Occipital lobe (tissue), 2 donors: Measurements from ENCODE around the gene FUT6. TPM values are rescaled to one million over a fixed set of nuclear protein-coding genes. Genes with fewer than 3 reads are reported as not detected.

ENCODE experiments used
- DNase-seq: peaks from one replicate; lab custom pipeline; 2025; lab: John Stamatoyannopoulos, UW
- total RNA-seq: library from RNA; depleted of rRNA; stranded (reverse); fragments of >200 nt; gene quantifications from one replicate; pipeline ENCODE4 v1.2.3, GENCODE V29; 2014

The FUT6 gene
- total RNA-seq, 1 donor from 2014 or later, result not detected

DNA sequence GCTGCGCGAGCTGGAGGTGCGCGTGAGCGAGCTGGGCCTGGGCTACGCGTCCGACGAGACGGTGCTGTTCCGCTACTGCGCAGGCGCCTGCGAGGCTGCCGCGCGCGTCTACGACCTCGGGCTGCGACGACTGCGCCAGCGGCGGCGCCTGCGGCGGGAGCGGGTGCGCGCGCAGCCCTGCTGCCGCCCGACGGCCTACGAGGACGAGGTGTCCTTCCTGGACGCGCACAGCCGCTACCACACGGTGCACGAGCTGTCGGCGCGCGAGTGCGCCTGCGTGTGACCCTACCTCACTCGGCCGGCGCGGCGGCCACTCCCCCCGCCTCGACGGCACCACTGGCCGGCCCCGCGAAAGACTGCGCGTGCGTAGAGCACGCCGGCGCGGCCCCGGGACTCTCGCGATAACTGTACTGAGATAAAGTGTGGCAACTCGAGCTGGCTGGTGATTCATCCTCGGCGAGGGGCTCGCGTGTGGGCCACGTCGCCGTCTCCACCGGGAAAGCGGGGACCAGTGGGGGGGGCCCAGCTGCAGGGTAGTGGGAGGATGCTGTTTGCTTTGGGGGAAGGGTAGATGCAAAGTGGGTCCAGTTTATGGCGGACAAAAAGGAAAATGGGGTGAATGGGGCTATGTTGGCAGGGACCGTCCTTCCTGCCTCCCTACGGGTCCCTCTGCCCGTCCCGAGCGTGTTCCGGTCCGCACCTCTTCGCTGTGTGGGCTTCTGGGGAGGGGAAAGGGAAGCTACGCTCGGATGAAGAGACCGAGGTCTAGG, 11.4 kb downstream of the FUT6 start:
- peak; percentile 53 for DNase-seq

DNA sequence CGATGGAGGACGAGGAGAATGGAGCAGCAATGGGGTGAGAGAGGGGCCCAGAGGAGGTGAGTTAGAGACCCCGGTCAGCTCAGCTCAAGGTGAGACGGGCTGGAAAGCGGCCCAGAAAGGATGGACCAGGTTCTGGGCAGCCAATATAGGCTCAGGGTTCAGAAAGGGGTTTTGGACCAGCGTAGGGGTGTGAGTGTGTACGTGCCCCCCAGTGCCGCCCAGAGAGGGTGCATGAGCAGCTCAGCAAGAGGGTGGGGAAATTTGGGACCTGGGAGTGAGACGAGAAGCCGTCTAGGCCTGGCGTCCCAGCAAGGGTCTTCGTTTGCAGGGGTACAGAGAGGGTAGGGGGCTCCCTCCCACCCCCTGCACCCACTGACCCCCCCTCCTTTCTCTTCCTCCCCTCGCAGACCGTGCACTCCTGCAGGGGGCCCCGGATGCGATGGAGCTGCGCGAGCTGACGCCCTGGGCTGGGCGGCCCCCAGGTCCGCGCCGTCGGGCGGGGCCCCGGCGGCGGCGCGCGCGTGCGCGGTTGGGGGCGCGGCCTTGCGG, 12.1 kb downstream of the FUT6 start:
- no peak for DNase-seq

DNA sequence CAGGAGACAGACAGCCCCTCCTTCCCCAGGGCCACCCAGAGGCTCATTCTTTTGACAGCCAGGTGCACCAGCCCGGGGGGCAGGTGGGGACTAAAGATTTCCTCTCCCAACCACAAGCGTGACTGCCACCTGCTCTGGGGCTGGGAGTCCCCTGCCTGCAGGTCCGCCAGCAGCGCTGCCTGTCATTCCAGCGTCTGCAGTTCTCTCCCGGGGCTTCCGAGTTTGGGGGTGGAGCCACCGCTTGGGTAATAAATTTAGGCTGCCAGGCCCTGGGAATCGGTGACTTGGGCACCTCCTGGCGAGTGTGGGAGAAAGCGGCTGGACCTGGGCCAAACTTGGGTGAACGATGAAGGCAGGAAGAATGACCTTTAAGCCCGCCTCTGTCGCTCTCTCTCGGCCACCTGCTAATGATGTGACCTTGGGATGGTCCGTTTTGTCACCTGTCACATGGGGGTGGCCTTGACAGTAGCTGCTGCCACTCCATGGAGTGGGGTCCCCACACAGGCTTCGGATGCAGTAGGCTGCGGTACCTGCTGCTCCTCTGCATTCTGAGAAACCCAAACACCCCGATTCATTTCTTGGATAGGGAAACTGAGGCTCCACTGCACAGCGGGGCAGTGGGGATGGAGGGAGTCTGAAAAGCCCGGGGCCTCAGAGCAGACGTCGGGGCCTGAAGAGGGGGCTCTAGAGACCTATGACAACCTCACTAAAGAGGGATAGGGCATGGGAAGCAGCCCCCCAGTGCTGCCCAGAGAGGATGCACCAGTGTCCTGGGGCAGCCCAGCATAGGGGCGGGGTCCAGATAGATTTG, 12.8 kb downstream of the FUT6 start:
- DNase-seq, result no peak

DNA sequence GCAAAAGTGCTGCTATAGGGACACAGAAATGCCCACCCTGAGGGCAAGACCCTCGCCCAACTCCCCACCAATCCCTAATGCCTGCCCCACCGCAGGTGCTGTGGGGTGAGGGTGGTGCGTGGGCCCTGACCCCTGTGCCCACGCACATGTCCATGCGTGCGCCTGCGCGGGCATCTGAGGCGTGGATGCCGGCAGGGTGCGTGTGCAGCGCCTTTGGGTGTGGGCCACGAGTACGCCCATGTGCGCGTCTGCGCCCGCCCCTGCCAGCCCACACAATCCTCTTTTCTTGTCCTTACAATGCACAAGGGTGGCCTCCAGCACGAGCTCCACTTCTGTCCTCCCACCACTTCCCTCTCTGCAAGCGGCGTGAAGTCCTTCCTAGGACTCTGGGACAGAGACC, 14.3 kb downstream of the FUT6 start:
- no peak for DNase-seq

DNA sequence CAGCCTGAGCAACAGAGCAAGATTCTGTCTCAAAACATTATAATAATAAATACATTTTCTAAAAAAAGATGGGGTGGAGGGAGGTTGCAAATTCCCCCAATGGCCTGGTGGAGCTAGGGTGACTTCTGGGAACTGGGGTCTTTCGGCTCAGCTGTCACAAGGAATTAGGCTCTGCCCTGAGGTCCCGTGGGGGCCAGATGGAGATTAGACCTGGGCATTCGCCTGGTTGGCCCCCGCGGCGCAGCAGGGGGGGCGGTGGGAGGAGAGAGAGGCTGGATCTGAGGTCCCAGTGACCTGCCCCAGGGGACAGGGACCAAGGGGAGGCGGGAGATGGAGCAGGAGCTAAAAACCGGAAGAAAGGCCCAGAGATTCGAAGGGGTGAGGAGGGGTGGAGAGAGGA, 14.8 kb downstream of the FUT6 start:
- DNase-seq, result no peak

DNA sequence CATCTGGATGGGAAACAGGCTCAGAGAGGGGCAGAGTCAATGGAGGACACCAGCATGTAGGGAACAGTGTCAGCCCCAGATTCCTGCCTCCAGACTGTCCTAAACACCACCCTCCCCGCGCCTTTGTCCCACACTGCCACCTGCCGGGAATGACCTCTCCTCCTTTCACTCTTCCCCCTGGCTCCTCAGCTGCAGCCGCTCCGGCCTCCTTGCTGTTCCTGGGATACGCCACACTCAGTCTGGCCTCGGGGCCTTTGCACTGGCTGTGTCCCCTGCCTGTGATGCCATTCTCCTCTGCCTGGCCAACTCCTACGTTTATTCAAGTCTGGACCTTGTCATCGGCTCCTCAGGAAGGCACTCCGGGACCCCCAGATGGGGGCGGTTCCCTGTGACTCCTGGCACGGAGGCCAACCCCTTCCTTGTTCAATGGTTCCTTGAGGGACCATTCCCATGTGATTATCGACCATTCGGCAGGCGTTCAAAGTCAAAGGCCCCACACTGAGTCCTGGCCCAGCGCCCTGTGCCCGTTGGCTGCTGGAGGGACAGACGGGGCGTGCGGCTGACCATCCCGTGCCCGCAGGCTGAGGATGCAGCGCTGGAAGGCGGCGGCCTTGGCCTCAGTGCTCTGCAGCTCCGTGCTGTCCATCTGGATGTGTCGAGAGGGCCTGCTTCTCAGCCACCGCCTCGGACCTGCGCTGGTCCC, 15.8 kb downstream of the FUT6 start:
- no peak for DNase-seq

DNA sequence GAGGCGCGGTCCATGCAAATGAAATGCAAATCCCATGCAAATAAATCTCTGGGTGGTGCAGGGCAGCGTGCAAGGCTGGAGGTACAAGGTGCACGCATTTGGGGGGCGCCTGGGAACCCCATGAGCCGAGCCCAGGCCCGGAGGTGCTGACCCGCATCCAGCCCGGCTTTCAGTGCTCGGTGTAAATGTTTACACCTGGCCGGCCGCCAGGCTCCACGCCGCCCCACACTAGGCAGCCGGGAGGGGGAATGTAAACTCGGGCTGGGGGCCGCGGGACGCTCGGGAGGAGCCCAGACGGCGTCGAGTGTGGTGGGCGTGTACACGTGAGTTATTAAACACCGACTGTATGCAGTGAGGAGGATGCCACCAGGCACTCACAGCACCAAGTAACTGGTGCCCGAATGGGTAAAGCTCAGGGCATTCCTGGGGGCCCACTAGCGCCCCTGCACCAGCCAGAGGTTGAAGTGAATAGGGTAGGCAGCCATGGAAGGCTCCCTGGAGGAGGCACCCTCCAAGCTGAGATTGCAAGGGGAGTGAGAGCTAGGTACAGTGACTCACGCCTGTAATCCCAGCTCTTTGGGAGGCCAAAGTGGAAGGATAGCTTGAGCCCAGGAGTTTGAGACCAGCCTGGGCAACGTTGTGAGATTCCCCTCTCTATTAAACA, 17.2 kb downstream of the FUT6 start:
- DNase-seq, result no peak

DNA sequence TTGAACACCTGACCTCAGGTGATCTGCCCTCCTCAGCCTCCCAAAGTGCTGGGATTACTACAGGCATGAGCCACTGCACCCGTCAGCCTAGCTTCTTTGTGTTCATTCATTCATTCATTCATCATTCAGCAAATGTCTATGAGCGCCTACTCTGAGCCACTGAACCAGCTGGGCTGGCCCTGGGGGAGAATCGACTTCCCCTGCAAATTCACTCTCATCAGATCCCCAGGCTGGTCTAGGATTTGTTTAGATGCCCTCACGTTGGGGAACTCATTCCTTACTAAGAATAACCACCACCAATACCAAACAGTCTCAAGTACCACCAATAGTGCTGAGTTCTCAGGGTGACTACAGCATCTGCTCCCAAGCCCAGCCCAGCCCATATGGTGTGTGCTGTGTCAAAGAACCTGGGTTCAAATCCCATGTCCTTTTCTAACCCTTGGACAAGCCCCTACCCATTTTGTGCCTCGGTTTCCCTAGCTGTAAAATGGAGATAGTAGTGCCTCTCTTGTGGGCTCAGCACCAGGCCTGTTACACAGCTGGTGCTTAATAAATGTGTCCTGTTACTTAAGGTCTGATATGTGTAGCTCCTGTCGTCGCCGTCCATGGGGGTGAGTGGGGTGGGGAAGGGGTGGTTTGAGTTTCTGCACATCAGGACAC, 17.9 kb downstream of the FUT6 start:
- DNase-seq, result no peak

DNA sequence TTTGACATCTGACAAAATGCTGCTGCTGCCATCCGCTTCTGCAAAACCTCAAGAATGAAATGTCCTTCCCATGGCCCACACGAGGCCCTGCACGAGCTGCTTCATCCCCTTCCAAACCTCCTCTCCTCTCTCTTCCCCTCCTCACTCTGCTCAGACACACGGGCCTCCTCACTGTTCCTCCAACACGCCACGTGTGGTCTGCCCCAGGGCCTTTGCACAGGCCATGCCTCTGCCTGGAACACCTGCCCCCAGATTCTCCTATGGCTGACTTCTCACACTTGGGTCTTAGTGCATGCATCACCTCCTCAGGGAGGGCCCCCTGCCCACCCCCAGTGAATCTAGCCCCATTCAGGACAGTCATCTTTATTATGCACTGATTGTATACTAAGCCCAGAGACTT, 18.7 kb downstream of the FUT6 start:
- DNase-seq, result no peak

DNA sequence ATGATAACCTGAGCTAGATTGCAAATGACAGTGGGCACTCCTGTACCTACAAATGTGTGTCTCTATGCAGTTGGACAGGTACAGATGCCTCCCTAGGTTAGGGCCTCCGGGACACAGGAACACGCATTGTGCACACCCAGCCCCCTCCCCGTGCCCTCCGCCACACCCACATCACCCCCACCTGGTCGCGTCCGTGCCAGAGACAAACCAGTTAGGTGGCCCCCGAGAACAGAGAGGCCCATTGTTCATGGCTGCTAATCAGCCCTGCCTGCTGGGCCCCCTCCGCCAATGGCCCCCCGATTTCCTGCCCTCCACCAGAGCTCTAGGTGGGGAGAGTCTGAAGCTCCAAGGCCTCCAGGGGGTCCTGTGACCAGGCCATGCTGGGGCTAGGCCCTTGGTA, 20.9 kb downstream of the FUT6 start:
- no peak for DNase-seq

DNA sequence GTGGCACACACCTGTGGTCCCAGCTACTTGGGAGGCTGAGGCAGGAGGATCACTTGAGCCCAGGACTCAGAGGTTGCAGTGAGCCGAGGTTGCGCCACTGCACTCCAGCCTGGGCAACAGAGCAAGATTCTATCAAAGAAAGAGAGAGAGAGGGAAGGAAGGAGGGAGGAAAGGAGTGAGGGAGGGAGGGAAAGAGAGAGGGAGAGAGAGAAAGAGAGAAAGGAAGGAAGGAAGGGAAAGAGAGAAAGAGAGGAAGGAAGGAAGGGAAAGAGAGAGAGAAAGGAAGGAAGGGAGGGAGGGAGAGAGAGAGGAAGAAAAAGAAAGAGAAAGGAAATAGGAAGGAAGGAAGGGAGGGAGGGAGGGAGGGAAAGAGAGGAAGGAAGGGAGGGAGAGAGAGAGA, 22.3 kb downstream of the FUT6 start:
- DNase-seq, result no peak

DNA sequence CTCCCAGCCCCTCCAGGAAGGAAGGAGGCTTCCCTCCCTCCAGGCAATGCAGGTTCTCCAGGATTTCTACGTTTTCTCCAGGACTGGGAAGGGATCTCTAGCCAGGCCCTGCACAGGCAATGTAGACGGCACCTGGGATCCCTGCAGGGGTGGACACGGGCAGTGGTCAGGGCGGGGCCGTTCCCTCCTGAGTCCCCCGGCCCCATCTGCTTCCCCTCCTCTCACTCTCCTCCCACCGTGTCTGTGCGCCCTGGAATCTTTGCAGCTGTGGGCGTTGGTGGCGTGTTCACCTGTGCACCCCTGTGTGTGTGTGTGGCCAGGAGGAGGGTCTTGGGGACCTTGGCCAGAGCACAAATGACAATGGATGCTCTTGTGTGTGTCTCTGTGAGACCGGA, 24.7 kb downstream of the FUT6 start:
- DNase-seq, result no peak

DNA sequence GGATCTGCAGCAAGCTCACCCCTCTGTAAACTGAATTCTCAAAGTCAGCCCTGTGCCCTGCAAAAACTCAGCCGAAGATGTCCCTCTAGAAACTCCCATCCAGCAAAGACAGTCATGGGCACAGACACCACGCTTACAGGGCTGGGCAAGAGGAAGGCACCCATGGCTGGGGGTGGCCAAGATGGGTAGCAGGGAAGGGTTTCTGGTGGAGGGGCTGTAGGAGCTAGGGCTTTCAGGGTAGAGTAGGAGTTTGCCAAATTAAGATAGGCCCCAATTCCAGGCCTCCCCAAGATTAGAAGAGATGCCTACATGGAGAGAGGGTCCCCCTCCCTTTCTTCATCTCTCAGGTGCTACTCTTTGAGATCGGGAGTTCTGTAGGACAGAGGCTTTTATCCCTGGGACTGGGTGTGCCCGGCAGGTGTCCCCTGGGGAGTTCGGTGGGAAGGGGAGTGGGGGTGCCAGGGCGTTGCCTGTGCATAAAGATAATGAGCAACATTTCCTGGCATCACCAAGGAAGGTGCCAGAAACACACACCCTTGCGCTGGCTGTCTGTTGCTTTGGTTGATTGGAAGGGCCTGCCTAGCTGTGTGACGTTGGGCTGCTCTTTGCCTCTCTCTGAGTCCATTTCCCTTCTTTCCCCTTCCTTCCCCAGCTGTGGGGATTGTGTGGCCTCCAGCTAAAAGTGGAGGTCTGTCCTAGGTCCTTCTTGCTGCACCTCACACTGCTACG, 25.2 kb downstream of the FUT6 start:
- no peak for DNase-seq

DNA sequence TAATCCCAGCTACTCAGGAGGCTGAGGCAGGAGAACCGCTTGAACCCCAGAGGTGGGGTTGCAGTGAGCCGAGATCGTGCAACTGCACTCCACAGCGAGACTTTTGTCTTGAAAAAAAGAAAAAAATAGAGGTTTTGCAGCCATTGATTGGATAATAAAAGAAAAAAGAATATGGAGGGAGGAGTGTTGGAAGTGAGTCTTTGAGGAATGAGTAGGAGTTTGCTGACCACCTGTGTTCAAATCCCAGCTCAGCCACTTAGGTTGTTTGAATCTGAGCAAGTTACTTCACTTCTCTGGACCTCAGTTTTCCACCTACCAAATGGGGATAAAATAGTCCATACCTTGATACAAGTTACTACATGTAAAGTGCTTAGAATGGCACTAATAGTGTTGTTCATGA, 28.4 kb downstream of the FUT6 start:
- no peak for DNase-seq

DNA sequence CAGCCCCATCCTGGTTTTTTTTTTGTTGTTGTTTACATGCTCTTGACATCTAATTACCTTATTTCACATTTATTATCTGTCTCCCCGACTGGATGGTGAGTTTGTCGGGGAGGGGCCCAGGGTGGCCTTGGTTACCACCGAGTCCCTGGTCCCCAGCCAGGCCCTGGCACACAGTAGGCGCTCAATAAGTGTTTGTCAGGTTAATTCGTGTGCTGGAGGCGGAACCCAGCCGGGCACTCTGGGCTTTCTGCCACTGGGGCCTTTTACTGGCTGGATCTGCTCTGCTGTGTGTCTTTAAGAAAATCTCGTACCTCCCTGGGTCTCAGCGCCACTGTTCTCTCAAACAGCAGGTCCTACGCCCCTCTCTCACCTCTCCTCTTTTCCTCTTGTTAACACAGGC, 30.0 kb downstream of the FUT6 start:
- DNase-seq, result no peak

DNA sequence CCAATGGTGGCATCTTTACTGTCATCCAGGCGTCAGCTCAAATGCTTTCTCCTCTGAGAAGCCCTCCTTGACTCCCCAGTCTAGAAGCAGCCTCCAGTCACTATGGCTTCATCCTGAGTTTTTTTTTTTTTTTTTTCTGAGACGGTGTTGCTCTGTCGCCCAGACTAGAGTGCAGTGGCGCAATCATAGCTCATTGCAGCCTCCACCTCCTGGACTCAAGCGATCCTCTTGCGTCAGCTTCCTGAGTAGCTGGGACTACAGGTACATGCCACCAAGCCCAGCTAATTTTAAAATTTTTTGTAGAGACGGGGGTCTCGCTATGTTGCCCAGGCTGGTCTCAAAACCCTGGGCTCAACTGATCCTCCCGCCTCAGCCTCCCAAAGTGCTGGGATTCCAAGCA, 30.4 kb downstream of the FUT6 start:
- no peak for DNase-seq

DNA sequence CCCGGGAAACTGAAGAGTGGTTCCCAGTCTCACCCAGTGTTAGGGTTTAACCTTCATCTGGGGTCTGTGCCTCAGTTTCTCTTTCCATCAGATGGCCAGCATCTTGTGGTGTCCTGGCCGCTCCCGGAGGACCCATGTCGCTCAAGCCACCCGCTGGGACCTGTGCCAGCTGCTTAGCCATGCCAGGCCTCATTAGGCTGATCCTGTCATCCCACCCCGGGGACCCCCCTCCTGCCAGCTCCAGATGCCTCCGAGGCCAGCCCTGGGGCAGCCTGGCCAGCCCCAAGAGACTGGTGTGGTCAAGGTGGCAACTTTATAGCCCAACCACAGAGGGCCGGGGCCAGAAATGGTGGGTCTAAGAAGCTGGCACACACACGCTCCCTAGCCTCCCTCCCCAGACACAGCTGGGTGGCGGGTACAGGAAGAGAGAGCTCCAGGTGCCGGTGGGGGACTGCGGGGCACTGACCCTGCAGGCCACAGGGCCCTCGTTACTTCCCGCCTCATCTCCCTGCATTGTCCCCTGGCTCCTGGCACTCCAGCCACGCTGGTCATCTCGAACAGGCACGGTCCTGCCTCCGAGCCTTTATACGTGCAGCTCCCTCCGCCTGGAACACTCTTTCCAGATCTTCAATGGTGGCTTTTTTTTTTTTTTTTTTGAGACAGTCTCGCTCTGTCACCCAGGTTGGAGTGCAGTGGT, 31.2 kb downstream of the FUT6 start:
- no peak for DNase-seq

DNA sequence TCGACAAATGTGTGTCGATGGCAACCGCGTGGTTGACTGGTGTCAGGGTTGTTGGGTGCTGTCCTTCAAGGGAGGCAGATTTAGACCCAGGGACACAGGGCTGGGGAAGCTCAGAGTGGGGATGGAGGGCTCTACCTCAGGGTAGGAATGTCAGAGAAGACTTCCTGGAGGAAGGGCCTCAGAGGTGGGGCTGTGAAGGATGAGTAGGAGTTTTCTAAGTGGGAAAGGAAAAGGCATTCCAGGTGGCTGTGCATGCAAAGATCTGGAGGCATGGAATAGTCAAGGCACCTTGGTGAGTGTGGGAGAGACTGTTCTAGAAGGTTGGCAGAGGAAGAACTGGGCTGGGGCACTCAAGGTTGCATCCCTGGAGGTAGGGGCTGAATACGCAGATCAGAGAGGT, 32.6 kb downstream of the FUT6 start:
- DNase-seq, result no peak

DNA sequence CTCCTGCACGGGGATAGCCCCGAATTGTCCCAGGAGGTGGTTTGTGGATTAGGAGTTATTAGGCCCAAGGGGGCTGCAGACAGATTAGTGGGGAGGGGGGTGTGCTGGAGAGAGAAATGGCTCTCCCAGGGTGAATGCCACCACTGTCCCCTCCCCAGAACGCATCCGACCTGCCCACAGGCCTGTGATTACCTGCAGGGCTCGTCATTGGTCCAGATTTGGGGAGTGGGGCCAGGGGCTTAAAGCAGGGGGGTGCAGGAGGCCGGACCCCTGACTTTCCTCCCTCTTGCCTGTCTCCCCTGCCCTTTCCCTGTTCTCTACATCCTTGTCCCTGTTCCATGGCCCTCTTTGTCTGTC, 33.4 kb downstream of the FUT6 start:
- no peak for DNase-seq
